Common myeloid progenitor, CD34-positive (primary cell): ENCODE results near the gene LTBP1.

ENCODE experiments used
- CTCF ChIA-PET: fragments of 350-600 bp; sonication (Branson Sonifier 250); formaldehyde crosslinking; loops from one replicate; lab custom pipeline; 2021; ENCODE audit warnings: antibody characterized with exemption; lab: Charles Lee
- POLR2A ChIA-PET: fragments of 350-600 bp; sonication (Branson Sonifier 250); formaldehyde crosslinking; loops from one replicate; lab custom pipeline; 2021; ENCODE audit warnings: antibody characterized with exemption; lab: Charles Lee
- DNase-seq, 3 donors: peaks; one replicate each; pipeline versions ENCODE4 v3.0.0 to v3.0.0-alpha.2; 2013
- H3K27ac ChIP-seq, 2 experiments: 1 replicate in 1 of 2; 2 replicates in 1 of 2; pipeline ENCODE4 v1.7.0; 2013; ENCODE audit warnings: inconsistent platforms in 2 of 2, low read length in 2 of 2, mild to moderate bottlenecking in 2 of 2, low read depth in 1 of 2, moderate library complexity in 1 of 2; ENCODE audit not compliant: severe bottlenecking in 2 of 2, insufficient read depth in 1 of 2, poor library complexity in 1 of 2
- H3K27me3 ChIP-seq, 5 experiments: replicated peaks in 2 of 5; 1 replicate in 3 of 5; 2 replicates in 2 of 5; pipeline versions ENCODE4 v1.6.1 to v1.7.0; 2013; ENCODE audit warnings: low read length in 4 of 5, mild to moderate bottlenecking in 2 of 5, moderate library complexity in 2 of 5, inconsistent platforms in 1 of 5; ENCODE audit not compliant: insufficient read depth in 5 of 5, control insufficient read depth in 4 of 5
- H3K36me3 ChIP-seq, 4 experiments: 1 replicate in 2 of 4; 2 replicates in 2 of 4; pipeline versions ENCODE4 v1.6.1 to v1.7.0; 2013; ENCODE audit warnings: low read length in 3 of 4, control low read depth in 1 of 4, mild to moderate bottlenecking in 1 of 4; ENCODE audit not compliant: control insufficient read depth in 4 of 4, insufficient read depth in 4 of 4
- H3K4me1 ChIP-seq, 4 experiments: 1 replicate in 3 of 4; 2 replicates in 1 of 4; pipeline versions ENCODE4 v1.6.1 to v1.7.1; 2013; ENCODE audit warnings: low read length in 3 of 4, mild to moderate bottlenecking in 3 of 4, control low read depth in 1 of 4, inconsistent platforms in 1 of 4, moderate library complexity in 1 of 4; ENCODE audit not compliant: control insufficient read depth in 4 of 4, insufficient read depth in 4 of 4; ENCODE audit errors: control extremely low read depth in 1 of 4
- H3K4me3 ChIP-seq, 7 experiments: 1 replicate in 4 of 7; 2 replicates in 3 of 7; pipeline versions ENCODE4 v1.5.1 to v1.7.0; 2013; ENCODE audit warnings: mild to moderate bottlenecking in 7 of 7, low read length in 6 of 7, moderate library complexity in 6 of 7, inconsistent platforms in 2 of 7, low read depth in 2 of 7, control low read depth in 1 of 7; ENCODE audit not compliant: insufficient read depth in 4 of 7, control insufficient read depth in 1 of 7; ENCODE audit errors: extremely low read depth in 1 of 7
- H3K9me3 ChIP-seq, 5 experiments: 1 replicate in 4 of 5; 2 replicates in 1 of 5; pipeline versions ENCODE4 v1.6.1 to v1.7.1; 2013; ENCODE audit warnings: low read length in 4 of 5, mild to moderate bottlenecking in 2 of 5, inconsistent platforms in 1 of 5, low read depth in 1 of 5, moderate library complexity in 1 of 5; ENCODE audit not compliant: control insufficient read depth in 4 of 5, insufficient read depth in 2 of 5; ENCODE audit errors: control extremely low read depth in 1 of 5
- WGBS: methylation state at CpG from one replicate; pipeline ENCODE4 v1.1.5; 2013; ENCODE audit not compliant: insufficient coverage; 5-methylcytosine and 5-hydroxymethylcytosine counted together

The LTBP1 gene

GRCh38 chr2:33038799-33039198 lies 92.0 kb downstream of the LTBP1 start:
- no peaks in the 10 kb centered on the region for H3K4me1 ChIP-seq
- no peaks in the 10 kb centered on the region for H3K36me3 ChIP-seq
- H3K27me3 ChIP-seq: no peaks in the 10 kb centered on the region
- H3K4me3 ChIP-seq: no peak overlapping the region
- WGBS: 72% methylated on average over 3 of the region's 4 CpGs
- ChIA-PET POLR2A (no interaction called here), CTCF (no interaction called here)
- no peak for DNase-seq
- H3K27ac ChIP-seq: no peak overlapping the region
- H3K9me3 ChIP-seq: no peaks in the 10 kb centered on the region

DNA sequence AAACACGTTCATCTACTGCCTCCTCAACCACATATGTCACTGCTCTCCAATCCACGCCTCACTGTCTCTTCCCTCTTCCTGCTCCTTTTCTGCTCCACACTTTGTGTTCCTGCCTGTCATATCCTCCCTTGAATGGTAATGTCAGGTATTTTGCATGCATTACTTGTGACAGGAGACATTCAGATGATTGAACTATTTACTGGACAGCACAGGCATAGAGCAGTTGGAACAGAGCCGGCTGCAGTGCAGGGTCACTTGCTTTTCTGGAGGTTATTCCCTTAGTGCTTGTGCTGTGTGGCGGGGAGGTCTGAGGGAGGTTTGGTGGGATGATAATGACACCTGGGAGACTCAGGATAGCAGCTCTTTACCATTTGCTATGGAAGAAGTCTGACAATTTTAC lies 93.8 kb downstream of the LTBP1 start:
- ChIA-PET CTCF (interaction anchor here (0.8 to 0.9 kb wide), 2 partner anchors 332 to 543 kb away, joined by 3 read pairs; no protein-coding TSS in a partner anchor), POLR2A (no interaction called here)
- no peak for DNase-seq
- 97% methylated on average over 4 of the region's 4 CpGs for WGBS
- no peaks in the 10 kb centered on the region for H3K36me3 ChIP-seq
- no peak overlapping the region for H3K4me3 ChIP-seq
- H3K27me3 ChIP-seq: no peaks in the 10 kb centered on the region
- no peaks in the 10 kb centered on the region for H3K4me1 ChIP-seq
- H3K9me3 ChIP-seq: no peaks in the 10 kb centered on the region
- no peak overlapping the region for H3K27ac ChIP-seq

DNA sequence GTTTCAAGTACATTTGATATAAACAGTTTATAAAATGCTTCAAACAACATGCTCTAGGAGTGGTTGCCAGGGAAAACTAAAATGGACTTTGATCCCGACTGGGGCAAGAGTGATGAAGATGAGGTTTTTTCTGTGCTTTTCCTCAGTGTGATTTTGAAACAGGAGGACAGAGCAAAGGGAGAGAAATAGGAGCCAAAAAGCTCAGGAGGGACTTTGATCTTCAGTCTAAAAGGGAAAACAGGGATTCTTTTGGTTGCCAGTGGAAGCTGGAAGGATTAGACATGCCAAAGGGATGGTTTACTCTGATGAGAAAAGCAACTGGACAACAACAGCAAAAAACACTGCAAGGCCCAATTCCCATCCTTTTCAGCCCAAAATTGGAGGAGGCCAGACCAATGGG lies 95.5 kb downstream of the LTBP1 start:
- Histone ChIP-seq H3K27ac (no peak overlapping the region), H3K9me3 (no peaks in the 10 kb centered on the region), H3K4me3 (no peak overlapping the region), H3K27me3 (no peaks in the 10 kb centered on the region), H3K4me1 (no peaks in the 10 kb centered on the region), H3K36me3 (no peaks in the 10 kb centered on the region)
- no peak for DNase-seq
- CTCF ChIA-PET: interaction anchor here (0.8 to 1.9 kb wide), 3 partner anchors 10 to 542 kb away, joined by 3 to 5 read pairs (median 4); no protein-coding TSS in a partner anchor
- 100% methylated on average over 1 of the region's 1 CpG for WGBS
- POLR2A ChIA-PET: no interaction called here

GRCh38 chr2:33042819-33043218 lies 96.1 kb downstream of the LTBP1 start:
- CTCF ChIA-PET: interaction anchor here (0.8 to 1.9 kb wide), 3 partner anchors 11 to 541 kb away, joined by 3 to 5 read pairs (median 4); no protein-coding TSS in a partner anchor
- Histone ChIP-seq H3K27me3 (no peaks in the 10 kb centered on the region), H3K36me3 (no peaks in the 10 kb centered on the region), H3K4me1 (no peaks in the 10 kb centered on the region), H3K9me3 (no peaks in the 10 kb centered on the region), H3K27ac (no peak overlapping the region), H3K4me3 (no peak overlapping the region)
- 100% methylated on average over 2 of the region's 3 CpGs for WGBS
- no peak for DNase-seq
- POLR2A ChIA-PET: no interaction called here

DNA sequence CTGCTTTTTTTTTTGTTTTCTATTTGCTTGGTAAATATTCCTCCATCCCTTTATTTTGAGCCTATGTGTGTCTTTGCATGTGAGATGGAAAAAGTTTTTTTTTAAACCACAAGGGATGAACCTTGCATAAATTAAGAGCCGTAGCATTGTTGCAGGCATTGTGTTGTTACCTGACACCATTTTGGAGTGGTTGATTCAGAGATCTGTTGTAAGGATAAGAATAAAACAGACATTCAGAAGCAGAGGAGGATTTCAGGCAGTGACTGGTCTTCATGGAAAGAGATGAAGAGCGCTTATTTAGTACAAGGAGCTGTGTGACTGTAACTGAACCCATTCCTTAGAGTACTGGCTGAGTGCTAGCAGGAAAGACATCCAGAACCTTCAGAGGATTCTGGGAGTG lies 101.2 kb downstream of the LTBP1 start:
- WGBS: 50% methylated on average over 2 of the region's 2 CpGs
- no peak for DNase-seq

GRCh38 chr2:33051586-33052360 lies 105.0 kb downstream of the LTBP1 start:
- no peaks in the 10 kb centered on the region for H3K27me3 ChIP-seq
- ChIA-PET POLR2A (no interaction called here), CTCF (no interaction called here)
- H3K36me3 ChIP-seq: no peaks in the 10 kb centered on the region
- DNase-seq: no peak
- H3K27ac ChIP-seq: no peak overlapping the region
- H3K4me1 ChIP-seq: no peaks in the 10 kb centered on the region
- WGBS: 99% methylated on average over 7 of the region's 7 CpGs
- H3K4me3 ChIP-seq: no peak overlapping the region
- H3K9me3 ChIP-seq: no peaks in the 10 kb centered on the region

More for the DNA sequence above, 101.2 kb downstream of the LTBP1 start:
- H3K27ac ChIP-seq: no peak overlapping the region
- no peaks in the 10 kb centered on the region for H3K4me1 ChIP-seq
- H3K9me3 ChIP-seq: no peaks in the 10 kb centered on the region
- ChIA-PET POLR2A (no interaction called here), CTCF (interaction anchor here (1.0 kb wide), 1 partner anchor 15 kb away, joined by 3 read pairs; no protein-coding TSS in a partner anchor)
- no peaks in the 10 kb centered on the region for H3K36me3 ChIP-seq
- no peak overlapping the region for H3K4me3 ChIP-seq
- H3K27me3 ChIP-seq: no peaks in the 10 kb centered on the region

DNA sequence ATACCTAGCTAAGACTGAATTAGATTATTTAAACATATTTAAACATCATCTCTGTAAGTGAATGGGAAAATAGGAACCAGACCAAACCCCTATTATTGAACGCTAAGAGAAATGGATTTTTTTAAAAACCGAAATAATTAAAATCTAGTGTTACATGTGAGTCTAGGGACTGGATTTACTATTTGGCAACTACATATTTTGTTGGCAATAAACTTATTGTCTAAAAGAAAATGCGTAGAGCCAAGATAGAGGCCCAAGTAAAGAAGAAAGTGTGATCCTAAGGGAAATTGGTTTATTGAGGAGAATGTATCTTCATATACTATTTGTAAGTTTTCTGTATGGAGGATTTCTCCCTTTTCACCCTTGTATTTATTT lies 105.6 kb downstream of the LTBP1 start:
- ChIA-PET POLR2A (no interaction called here), CTCF (no interaction called here)

More for the DNA sequence above, 105.6 kb downstream of the LTBP1 start:
- Histone ChIP-seq H3K36me3 (no peaks in the 10 kb centered on the region), H3K27me3 (no peaks in the 10 kb centered on the region), H3K27ac (no peak overlapping the region), H3K9me3 (no peaks in the 10 kb centered on the region), H3K4me1 (no peaks in the 10 kb centered on the region), H3K4me3 (no peak overlapping the region)
- no peak for DNase-seq
- 100% methylated on average over 3 of the region's 3 CpGs for WGBS
